Smooth muscle cell (in vitro differentiated cells): Measurements from ENCODE around the gene ANKRD23. TPM values are rescaled to one million over a fixed set of nuclear protein-coding genes. Genes with fewer than 3 reads are reported as not detected.
"Not testable (repeated sequence)": the region's sequence is repeated elsewhere in the genome, so short reads cannot be mapped to it uniquely, and the experiment has no call there.

Experiments
- DNase-seq: peaks from one replicate; lab custom pipeline; 2025; ENCODE audit not compliant: unreplicated experiment; lab: John Stamatoyannopoulos, UW
- H2AFZ ChIP-seq: fragments of 200-600 bp; sonication (generic); 2 replicates; pipeline ENCODE4 v1.6.0; 2016; ENCODE audit warnings: antibody characterized with exemption, low read depth, mild to moderate bottlenecking
- H3F3A ChIP-seq: fragments of 200-600 bp; sonication (generic); 2 replicates; pipeline ENCODE4 v1.6.0; 2017; ENCODE audit warnings: antibody characterized with exemption, low read depth
- H3K27ac ChIP-seq: fragments of 200-600 bp; sonication (generic); 2 replicates; pipeline ENCODE4 v1.5.1; 2016; ENCODE audit warnings: low read depth, mild to moderate bottlenecking
- H3K27me3 ChIP-seq: fragments of 200-600 bp; sonication (generic); 2 replicates; pipeline ENCODE4 v1.6.1; 2016; ENCODE audit warnings: low read depth, mild to moderate bottlenecking
- H3K36me3 ChIP-seq: fragments of 200-600 bp; sonication (generic); 2 replicates; pipeline ENCODE4 v1.5.1; 2016; ENCODE audit warnings: low read depth
- H3K4me1 ChIP-seq: fragments of 200-600 bp; sonication (generic); 2 replicates; pipeline ENCODE4 v1.5.1; 2016; ENCODE audit warnings: low read depth
- H3K4me2 ChIP-seq: fragments of 200-600 bp; sonication (generic); 2 replicates; pipeline ENCODE4 v1.6.0; 2016; ENCODE audit warnings: mild to moderate bottlenecking
- H3K4me3 ChIP-seq: fragments of 200-600 bp; sonication (generic); 2 replicates; pipeline ENCODE4 v1.5.1; 2016; ENCODE audit warnings: mild to moderate bottlenecking
- H3K79me2 ChIP-seq: fragments of 200-600 bp; sonication (generic); 2 replicates; pipeline ENCODE4 v1.6.0; 2016; ENCODE audit warnings: low read depth, mild to moderate bottlenecking
- H3K9ac ChIP-seq: fragments of 200-600 bp; sonication (generic); 2 replicates; pipeline ENCODE4 v1.6.0; 2016; ENCODE audit warnings: low read depth
- H3K9me3 ChIP-seq: fragments of 200-600 bp; sonication (generic); replicated peaks from 2 replicates; pipeline ENCODE4 v1.5.1; 2016; ENCODE audit warnings: low read depth
- H4K20me1 ChIP-seq: fragments of 200-600 bp; sonication (generic); 2 replicates; pipeline ENCODE4 v1.6.0; 2016; ENCODE audit warnings: low read depth
- CTCF ChIP-seq: fragments of 200-600 bp; sonication (generic); IDR thresholded peaks from 2 replicates; pipeline ENCODE4 v1.5.1; 2017; ENCODE audit warnings: borderline replicate concordance, mild to moderate bottlenecking, antibody characterized with exemption; ENCODE audit not compliant: insufficient read depth, poor library complexity, severe bottlenecking
- WGBS: methylation state at CpG from one replicate; pipeline ENCODE4 v1.1.7; 2016; ENCODE audit warnings: low lambda C conversion rate; 5-methylcytosine and 5-hydroxymethylcytosine counted together
- polyA plus RNA-seq: library from polyadenylated mRNA; unstranded; fragments of >200 nt; fragmentation: Nextera tagmentation; extraction: Ambion mirVana; gene quantifications from 2 replicates; pipeline ENCODE4 v1.2.1, GENCODE V29; 2016
- total RNA-seq: library from RNA; depleted of rRNA; stranded (reverse); fragments of >200 nt; gene quantifications from 2 replicates; pipeline ENCODE4 v1.2.3, GENCODE V29; 2014

The ANKRD23 gene
- total and polyA plus RNA-seq, 2 experiments from 2014 or later = 1.7 to 5.6 TPM

- no peaks in the 10 kb centered on the region for H3F3A ChIP-seq
- no peak overlapping the region for H3K9ac ChIP-seq
- TF ChIP-seq CTCF = no peak
- no peaks in the 10 kb centered on the region for H3K36me3 ChIP-seq
- no peaks in the 10 kb centered on the region for H3K9me3 ChIP-seq
- H3K27me3 ChIP-seq = no peaks in the 10 kb centered on the region
- H3K4me3 ChIP-seq = no peak overlapping the region
- H3K27ac ChIP-seq = no peak overlapping the region
- H3K4me2 ChIP-seq = no peak overlapping the region
- H3K79me2 ChIP-seq = no peaks in the 10 kb centered on the region
- H4K20me1 ChIP-seq = peaks cover 5% of the 10 kb centered on the region
- H2AFZ ChIP-seq = no peak overlapping the region
- 95% methylated on average over 8 of the region's 8 CpGs for WGBS
- no peaks in the 10 kb centered on the region for H3K4me1 ChIP-seq
- no peak for DNase-seq
Measured at GRCh38 chr2:96799623-96799935, 44.2 kb downstream of the ANKRD23 start.

- H3K79me2 ChIP-seq = no peaks in the 10 kb centered on the region
- 96% methylated on average over 23 of the region's 23 CpGs for WGBS
- H3K9ac ChIP-seq = no peak overlapping the region
- no peak overlapping the region for H3K4me3 ChIP-seq
- peaks cover 11% of the 10 kb centered on the region for H4K20me1 ChIP-seq
- H3F3A ChIP-seq = no peaks in the 10 kb centered on the region
- no peak overlapping the region for H2AFZ ChIP-seq
- H3K27ac ChIP-seq = no peak overlapping the region
- no peaks in the 10 kb centered on the region for H3K9me3 ChIP-seq
- H3K4me2 ChIP-seq = no peak overlapping the region
- H3K36me3 ChIP-seq = no peaks in the 10 kb centered on the region
- no peak for DNase-seq
- no peak for TF ChIP-seq CTCF
- H3K27me3 ChIP-seq = no peaks in the 10 kb centered on the region
- H3K4me1 ChIP-seq = no peaks in the 10 kb centered on the region
Measured at GRCh38 chr2:96798733-96799622, 44.8 kb downstream of the ANKRD23 start.

- 93% methylated on average over 20 of the region's 23 CpGs for WGBS
- Histone ChIP-seq H3K27me3 (no peaks in the 10 kb centered on the region), H3K4me2 (no peak overlapping the region), H3K9ac (no peak overlapping the region), H3K27ac (no peak overlapping the region), H2AFZ (no peak overlapping the region), H3K9me3 (no peaks in the 10 kb centered on the region), H3K79me2 (no peaks in the 10 kb centered on the region), H3K36me3 (no peaks in the 10 kb centered on the region), H3F3A (no peaks in the 10 kb centered on the region), H4K20me1 (peaks cover 14% of the 10 kb centered on the region), H3K4me1 (no peaks in the 10 kb centered on the region), H3K4me3 (no peak overlapping the region)
- DNase-seq = no peak
- no peak for TF ChIP-seq CTCF
Measured at GRCh38 chr2:96797066-96797625, 46.7 kb downstream of the ANKRD23 start.

- H3K4me2 ChIP-seq = not testable (repeated sequence)
Measured at GRCh38 chr2:96796497-96796896, 47.3 kb downstream of the ANKRD23 start.

More at GRCh38 chr2:96796497-96796896, 47.3 kb downstream of the ANKRD23 start:
- not testable (repeated sequence) for H3K4me3 ChIP-seq, H2AFZ ChIP-seq, H3K9me3 ChIP-seq, H3K79me2 ChIP-seq, H3K27me3 ChIP-seq, H3F3A ChIP-seq, H3K27ac ChIP-seq, H3K36me3 ChIP-seq, H3K9ac ChIP-seq, H3K4me1 ChIP-seq, DNase-seq
- 90% methylated on average over 6 of the region's 6 CpGs for WGBS
- H4K20me1 ChIP-seq = peaks cover 14% of the 10 kb centered on the region
